ENCODE data around the gene EZR.

DNA sequence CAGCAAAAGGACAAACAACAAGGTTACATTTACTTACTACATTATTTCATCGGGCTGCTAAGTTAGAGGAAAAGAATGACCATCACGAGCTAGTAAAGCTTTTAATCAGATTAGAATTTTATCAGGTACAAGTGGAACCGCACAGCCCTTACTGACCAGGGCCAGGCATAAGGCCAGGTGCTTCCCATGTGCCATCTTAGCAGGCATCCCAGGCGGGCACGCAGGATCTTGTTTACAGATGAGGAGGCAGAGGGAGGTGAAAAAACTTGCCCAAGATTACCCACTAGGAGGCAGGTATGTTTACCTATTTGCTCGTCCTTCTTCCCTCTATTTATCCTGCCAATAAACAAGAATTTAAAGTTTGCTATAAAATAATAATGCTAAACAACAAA lies 10.7 kb downstream of the EZR start:
- TF ChIP-seq ZNF335 (tag by site-specific recombination; conservative IDR thresholded peaks at IDR 0.05): no peak
- no peak for TF ChIP-seq ZNF121 (tag by site-specific recombination; IDR thresholded peaks at IDR 0.05)
- TF ChIP-seq, protein P1, sequence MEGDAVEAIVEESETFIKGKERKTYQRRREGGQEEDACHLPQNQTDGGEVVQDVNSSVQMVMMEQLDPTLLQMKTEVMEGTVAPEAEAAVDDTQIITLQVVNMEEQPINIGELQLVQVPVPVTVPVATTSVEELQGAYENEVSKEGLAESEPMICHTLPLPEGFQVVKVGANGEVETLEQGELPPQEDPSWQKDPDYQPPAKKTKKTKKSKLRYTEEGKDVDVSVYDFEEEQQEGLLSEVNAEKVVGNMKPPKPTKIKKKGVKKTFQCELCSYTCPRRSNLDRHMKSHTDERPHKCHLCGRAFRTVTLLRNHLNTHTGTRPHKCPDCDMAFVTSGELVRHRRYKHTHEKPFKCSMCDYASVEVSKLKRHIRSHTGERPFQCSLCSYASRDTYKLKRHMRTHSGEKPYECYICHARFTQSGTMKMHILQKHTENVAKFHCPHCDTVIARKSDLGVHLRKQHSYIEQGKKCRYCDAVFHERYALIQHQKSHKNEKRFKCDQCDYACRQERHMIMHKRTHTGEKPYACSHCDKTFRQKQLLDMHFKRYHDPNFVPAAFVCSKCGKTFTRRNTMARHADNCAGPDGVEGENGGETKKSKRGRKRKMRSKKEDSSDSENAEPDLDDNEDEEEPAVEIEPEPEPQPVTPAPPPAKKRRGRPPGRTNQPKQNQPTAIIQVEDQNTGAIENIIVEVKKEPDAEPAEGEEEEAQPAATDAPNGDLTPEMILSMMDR (tag by site-specific recombination; IDR thresholded peaks at IDR 0.05): no peak
- no peak for TF ChIP-seq ZNF146 (tag by site-specific recombination; IDR thresholded peaks at IDR 0.05)
- no peak for TF ChIP-seq ZNF629 (tag by site-specific recombination; IDR thresholded peaks at IDR 0.05)

All from HEK293 (cell line).